Left lobe of liver (tissue), 2 donors: Measurements from ENCODE around the gene IVNS1ABP. TPM values are rescaled to one million over a fixed set of nuclear protein-coding genes. Genes with fewer than 3 reads are reported as not detected.
"Not testable (repeated sequence)": the region's sequence is repeated elsewhere in the genome, so short reads cannot be mapped to it uniquely, and the experiment has no call there.

Source experiments
- ATAC-seq: fragments of 200-7000 bp; cut with Tn5 transposase; one replicate; pipeline ENCODE4 v1.9.1; 2020; ENCODE audit warnings: mild to moderate bottlenecking, moderate library complexity
- DNase-seq: peaks from one replicate; pipeline ENCODE4 v3.0.0-alpha.2; 2020; ENCODE audit warnings: low spot score
- total RNA-seq: library from RNA; stranded (reverse); gene quantifications from one replicate; pipeline ENCODE4 v1.2.1, GENCODE V29; 2021
- donor health status: DM: no; HTN: no; CAD: no; lungs with moderate emphysema.
- donor health status: DM: no; HTN: yes; CAD: no.

Gene IVNS1ABP
- total RNA-seq, 1 donor from 2014 or later = 23.7 TPM

GRCh38 chr1:185258676-185259075 lies 58.4 kb downstream of the IVNS1ABP start:
- no peak for DNase-seq
- no peak for ATAC-seq

- ATAC-seq (no peak), DNase-seq (no peak)
These were observed 59.2 kb downstream of the IVNS1ABP start for GRCh38 chr1:185257950-185258208.

- ATAC-seq, DNase-seq: not testable (repeated sequence)
These were observed 59.7 kb downstream of the IVNS1ABP start for GRCh38 chr1:185257116-185257949.

- not testable (repeated sequence) for ATAC-seq, DNase-seq
These were observed 61.4 kb downstream of the IVNS1ABP start for GRCh38 chr1:185255595-185255994.

- DNase-seq, ATAC-seq: not testable (repeated sequence)
These were observed 64.6 kb downstream of the IVNS1ABP start for GRCh38 chr1:185252404-185252803.

- not testable (repeated sequence) for DNase-seq
These were observed 65.1 kb downstream of the IVNS1ABP start for GRCh38 chr1:185251928-185252327.

GRCh38 chr1:185250063-185250462 lies 67.0 kb downstream of the IVNS1ABP start:
- DNase-seq (no peak), ATAC-seq (no peak)

More at GRCh38 chr1:185251928-185252327, 65.1 kb downstream of the IVNS1ABP start:
- ATAC-seq = not testable (repeated sequence)

GRCh38 chr1:185249563-185249962 lies 67.5 kb downstream of the IVNS1ABP start:
- no peak for ATAC-seq
- DNase-seq = no peak

Other genes starting within 250 kb of the IVNS1ABP start
- 9.7 TPM for gene TRMT1L, start 160.3 kb downstream of the IVNS1ABP start, total RNA-seq
- 3.2 TPM for gene SWT1, start 160.1 kb downstream of the IVNS1ABP start, total RNA-seq